Measurements from ENCODE around the gene ATIC.

Gene ATIC

GRCh38 chr2:215376103-215376780, 64.4 kb downstream of the ATIC start:
- no peak for DNase-seq (ENCODE audit: low spot score)

DNA sequence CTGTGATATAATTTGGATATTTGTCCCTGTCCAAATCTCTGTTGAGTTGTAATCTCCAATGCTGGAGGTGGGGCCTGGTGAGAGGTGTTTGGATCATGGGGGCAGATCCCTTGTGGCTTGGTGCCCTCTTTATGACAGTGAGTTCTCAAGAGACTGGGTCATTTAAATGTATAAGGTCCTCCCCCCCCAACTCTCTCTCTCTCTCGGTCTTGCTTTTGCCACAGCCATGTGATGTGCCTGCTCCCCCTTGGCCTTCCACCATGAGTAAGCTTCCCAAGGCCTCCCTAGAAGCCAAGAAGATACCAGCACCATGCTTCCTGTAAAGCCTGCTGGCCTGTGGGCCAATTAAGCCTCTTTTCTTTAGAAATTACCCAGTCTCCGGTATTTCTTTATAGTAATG, 65.4 kb downstream of the ATIC start:
- DNase-seq (ENCODE audit: low spot score) = no peak

DNA sequence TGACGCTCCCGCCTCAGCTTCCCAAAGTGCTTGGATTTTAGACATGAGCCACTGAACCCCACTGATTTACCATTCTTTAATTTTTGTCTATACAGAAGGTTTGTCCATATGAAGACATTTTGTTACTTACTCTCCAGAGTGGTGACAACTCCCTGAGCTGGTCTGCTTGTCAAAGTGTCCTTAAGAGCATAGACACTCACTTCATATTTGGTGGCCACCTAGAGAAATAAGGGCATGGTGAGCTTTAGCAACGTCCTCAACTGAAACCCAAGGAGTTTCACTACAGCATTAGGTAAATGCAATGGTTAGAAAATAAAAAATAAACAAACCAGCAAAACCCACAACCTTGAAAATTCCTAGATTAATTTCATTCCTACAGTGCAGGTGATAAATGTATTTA, 66.2 kb downstream of the ATIC start:
- DNase-seq (ENCODE audit: low spot score) = no peak

- no peak for DNase-seq (ENCODE audit: low spot score)
These were observed 67.2 kb downstream of the ATIC start for GRCh38 chr2:215379039-215379438.

DNA sequence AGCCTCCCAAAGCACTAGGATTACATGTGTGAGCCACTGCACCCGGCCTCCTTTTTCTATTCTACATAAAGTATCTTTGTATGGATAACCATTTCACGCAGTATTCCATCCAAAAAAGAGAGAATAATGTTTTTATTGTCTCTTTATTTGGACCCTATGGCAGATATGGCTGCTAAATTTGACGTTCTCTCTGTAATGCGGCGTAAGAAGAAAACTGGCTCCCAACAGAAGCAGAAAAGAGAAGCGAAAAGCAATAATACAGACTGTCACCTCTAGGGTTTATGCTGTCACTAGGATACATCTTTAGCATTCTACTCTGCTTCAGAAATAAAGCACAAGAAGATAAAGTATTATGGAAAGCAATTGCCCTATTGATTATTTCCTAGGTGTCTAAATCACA, 68.1 kb downstream of the ATIC start:
- DNase-seq (ENCODE audit: low spot score) = no peak

DNA sequence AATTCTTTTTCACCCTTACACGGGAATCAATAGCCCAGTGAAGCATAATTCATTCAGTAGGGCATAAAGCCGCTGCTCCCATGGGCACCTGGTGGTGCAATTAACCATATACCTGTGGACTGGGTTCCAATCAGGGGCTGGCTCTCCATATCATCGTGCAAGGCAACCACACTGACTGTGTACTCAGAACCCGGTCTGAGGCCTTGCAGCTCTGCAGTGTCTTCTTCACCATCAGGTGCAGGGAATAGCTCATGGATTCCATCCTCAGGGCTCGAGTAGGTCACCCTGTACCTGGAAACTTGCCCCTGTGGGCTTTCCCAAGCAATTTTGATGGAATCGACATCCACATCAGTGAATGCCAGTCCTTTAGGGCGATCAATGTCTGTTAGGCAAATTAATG, 68.8 kb downstream of the ATIC start:
- DNase-seq (ENCODE audit: low spot score) = no peak

DNA sequence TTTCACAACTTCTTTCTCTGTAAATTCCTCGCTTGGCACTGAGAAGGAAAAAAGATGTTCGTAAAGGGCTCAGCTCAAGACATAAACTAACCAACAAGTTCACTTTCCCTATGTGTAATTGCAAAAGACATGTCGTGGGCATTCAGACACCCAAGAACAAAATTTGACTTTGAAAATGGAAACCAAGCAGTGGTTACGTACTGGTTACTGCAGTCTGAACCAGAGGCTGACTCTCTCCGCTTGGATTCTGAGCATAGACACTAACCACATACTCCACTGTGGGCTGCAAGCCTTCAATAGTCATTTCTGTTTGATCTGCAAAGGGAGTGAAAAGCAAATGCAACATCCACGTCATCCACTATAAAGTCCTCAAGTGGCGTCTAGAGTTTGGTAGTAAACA, 70.2 kb downstream of the ATIC start:
- DNase-seq (ENCODE audit: low spot score) = no peak

DNA sequence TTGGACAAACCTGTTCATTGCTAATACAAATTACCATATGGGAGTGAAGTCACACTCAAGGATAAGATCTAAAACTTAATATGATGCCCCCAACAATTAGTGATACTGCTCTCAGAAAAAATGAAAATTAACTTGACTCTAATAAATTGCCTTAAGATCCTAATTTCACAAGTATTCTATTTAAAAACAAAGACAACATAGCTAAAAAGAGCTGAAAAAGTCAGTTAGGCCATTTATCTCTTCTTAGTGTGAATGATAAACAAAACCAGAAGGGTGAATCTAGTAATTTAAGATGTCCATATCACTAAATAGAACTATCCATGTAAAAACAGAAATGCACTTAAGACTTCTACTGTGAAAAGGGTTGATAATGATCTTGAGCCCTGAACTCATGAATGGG, 70.6 kb downstream of the ATIC start:
- DNase-seq (ENCODE audit: low spot score) = no peak

- no peak for DNase-seq (ENCODE audit: low spot score)
These were observed 71.9 kb downstream of the ATIC start for GRCh38 chr2:215383652-215384279.

GRCh38 chr2:215384710-215385109, 72.9 kb downstream of the ATIC start:
- DNase-seq (ENCODE audit: low spot score) = no peak

- DNase-seq (ENCODE audit: low spot score) = no peak
These were observed 74.7 kb downstream of the ATIC start for GRCh38 chr2:215386566-215386965.

DNA sequence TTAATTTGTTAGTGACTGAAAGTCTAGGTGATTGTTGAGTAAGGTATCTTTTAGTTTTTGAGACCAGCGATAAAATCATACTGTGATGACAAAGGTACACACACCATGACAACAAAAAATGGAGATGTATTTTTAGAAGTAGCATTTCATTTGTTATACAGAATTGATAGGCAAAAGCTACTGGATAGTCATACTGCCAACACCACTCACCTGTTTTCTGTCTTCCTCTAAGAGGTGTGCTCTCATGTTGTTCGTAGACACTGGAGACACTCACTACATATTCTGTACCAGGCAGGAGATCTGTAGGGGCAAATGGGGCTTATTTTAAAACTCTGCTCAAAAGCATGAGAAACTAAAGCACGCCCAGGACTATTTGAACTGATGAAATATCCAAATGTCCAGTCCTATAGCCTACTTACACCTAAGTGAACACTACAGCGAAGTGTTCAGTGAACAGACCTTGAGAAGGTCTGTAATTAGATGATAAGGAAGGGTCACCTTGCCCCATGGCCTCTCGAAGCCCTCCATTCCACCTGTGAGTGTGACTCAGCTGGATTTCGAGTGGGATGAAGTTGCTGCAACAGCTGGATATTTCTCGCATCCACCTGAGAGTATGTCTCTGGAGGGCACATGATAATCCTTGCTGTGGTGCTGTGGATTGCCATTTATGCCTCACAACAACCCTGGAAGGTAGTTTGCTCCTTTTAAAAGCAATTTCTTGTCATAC, 76.3 kb downstream of the ATIC start:
- DNase-seq (ENCODE audit: low spot score) = no peak

GRCh38 chr2:215390550-215390913, 78.7 kb downstream of the ATIC start:
- DNase-seq (ENCODE audit: low spot score) = no peak

DNA sequence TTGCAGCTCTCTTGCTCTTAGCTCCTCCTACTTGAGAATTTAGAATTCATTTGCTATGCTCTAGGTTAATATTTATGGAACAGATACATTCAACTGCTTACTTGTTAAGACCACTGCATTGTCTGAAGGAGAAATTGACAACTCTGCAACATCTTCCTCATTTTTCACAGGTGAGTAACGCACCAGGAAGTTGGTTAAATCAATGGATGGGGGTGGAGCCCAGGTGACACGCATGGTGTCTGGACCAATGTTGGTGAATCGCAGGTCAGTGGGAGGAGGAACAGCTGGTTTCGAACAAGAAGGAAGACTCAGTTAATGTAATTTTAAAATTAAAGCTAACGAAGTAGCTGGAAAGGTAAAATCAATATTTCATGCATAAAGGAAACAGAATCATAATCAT, 79.7 kb downstream of the ATIC start:
- DNase-seq (ENCODE audit: low spot score) = no peak

- no peak for DNase-seq (ENCODE audit: low spot score)
These were observed 80.3 kb downstream of the ATIC start for GRCh38 chr2:215392164-215392563.

GRCh38 chr2:215392687-215393270, 80.9 kb downstream of the ATIC start:
- no peak for DNase-seq (ENCODE audit: low spot score)

DNA sequence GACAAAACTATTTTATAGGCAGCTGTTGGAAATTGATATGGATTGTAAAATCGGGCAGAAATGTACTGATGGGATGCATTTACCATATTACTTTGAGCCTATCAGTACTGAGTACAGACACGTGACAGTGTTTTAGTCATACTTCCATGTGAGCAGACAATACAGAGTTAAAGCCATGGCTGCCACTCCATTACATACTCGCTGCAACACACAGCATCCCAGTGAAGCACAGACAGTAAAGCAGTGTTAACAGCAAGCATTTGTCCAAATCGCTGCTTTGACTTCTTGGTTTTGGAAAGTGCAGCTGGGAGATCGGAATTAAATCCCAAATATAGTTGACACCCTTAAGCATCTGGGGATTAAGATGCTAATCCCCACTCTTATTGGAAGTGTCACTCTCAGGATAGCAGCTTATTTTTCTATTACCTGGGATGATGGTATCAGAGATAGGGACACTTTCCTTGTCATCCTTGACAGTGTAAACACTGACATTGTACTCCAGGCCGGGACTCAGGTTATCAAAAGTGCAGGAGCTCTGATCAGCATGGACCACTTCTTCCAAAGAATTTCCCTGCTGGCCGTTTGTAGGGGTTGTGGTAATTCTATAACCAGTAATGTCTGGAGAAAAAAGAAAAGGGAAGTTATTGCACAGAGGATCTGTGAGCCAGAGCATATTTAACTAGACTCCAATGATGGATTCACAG, 82.4 kb downstream of the ATIC start:
- DNase-seq (ENCODE audit: low spot score) = no peak

- DNase-seq (ENCODE audit: low spot score) = no peak
These were observed 84.0 kb downstream of the ATIC start for GRCh38 chr2:215395687-215396460.

DNA sequence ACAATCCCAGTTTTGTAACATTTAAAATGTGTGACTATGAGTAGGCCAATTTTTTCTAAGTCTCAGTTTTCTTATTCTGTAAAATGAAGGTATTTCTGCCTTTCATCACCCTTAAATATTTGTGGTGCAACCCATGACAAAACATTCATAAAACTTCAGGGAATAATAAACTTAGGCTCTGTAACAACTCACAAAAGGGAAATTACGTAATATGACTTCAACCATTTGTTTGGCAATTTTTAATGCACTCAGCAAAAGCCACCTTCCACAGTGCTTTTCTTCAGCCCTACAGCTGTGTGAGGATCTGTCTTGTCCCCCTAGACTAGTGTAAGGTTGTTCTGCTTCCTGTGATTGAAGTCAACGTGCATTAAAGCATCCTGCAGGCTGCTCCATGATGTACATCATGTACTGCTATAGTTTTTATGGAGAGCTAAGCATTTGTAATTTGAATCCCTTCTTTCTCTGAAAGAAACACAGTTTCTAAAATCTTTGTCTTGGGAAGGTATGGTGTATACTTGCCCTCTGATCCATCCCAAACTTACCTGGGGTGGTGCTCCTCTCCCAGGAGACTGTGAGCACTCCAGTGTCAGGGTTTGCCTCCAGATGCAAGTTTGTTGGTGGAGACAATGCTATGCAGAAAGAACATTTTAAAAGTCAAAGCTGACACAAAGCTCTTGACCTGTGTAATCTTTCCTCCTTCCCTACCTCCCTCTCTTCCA, 84.9 kb downstream of the ATIC start:
- no peak for DNase-seq (ENCODE audit: low spot score)

- peak; percentile 15 for DNase-seq (ENCODE audit: low spot score)
These were observed 85.9 kb downstream of the ATIC start for GRCh38 chr2:215397632-215398341.

Measured in HuH-7 (cell line).